ENCODE data around the gene OR2T5.
"Not testable (repeated sequence)": the region's sequence is repeated elsewhere in the genome, so short reads cannot be mapped to it uniquely, and the experiment has no call there.

- not testable (repeated sequence) for TF ChIP-seq CTCF (conservative IDR thresholded peaks at IDR 0.05 in 1 of 2, IDR thresholded peaks at IDR 0.05 in 1 of 2; ENCODE audit: extremely low read depth in 1 of 2, insufficient read depth in 1 of 2, low read depth in 1 of 2, low read length in 2 of 2); EZH2 (IDR thresholded peaks at IDR 0.05; ENCODE audit: borderline replicate concordance, low read length)
These were observed 31.8 kb upstream of the OR2T5 start for GRCh38 chr1:248456635-248457034.

Data from mammary epithelial cell (primary cell).